B cell (primary cell): Measurements from ENCODE around the gene ZNF581. TPM values are rescaled to one million over a fixed set of nuclear protein-coding genes. Genes with fewer than 3 reads are reported as not detected.

Source experiments
- ATAC-seq: fragments of 200-7000 bp; cut with Tn5 transposase; one replicate; pipeline ENCODE4 v1.10.0; 2021; ENCODE audit warnings: low read depth, mild to moderate bottlenecking, moderate number of reproducible peaks, moderate library complexity
- CTCF ChIA-PET: fragments of 350-600 bp; sonication (Branson Sonifier 250); formaldehyde crosslinking; loops from one replicate; lab custom pipeline; 2021; ENCODE audit warnings: antibody characterized with exemption, inconsistent platforms; lab: Charles Lee
- POLR2A ChIA-PET: fragments of 350-600 bp; sonication (Branson Sonifier 250); formaldehyde crosslinking; loops from one replicate; lab custom pipeline; 2021; ENCODE audit warnings: antibody characterized with exemption; lab: Charles Lee
- DNase-seq: peaks from one replicate; pipeline ENCODE4 v3.0.0; 2013
- H2AFZ ChIP-seq: 2 replicates; pipeline ENCODE4 v1.6.1; 2012; ENCODE audit warnings: mild to moderate bottlenecking, low read depth, low read length; ENCODE audit not compliant: insufficient read depth, poor library complexity, severe bottlenecking
- H3K27ac ChIP-seq, 2 donors: 1 replicate in 1 of 2; 2 replicates in 1 of 2; pipeline ENCODE4 v1.5.1; 2012 to 2013; ENCODE audit warnings: low read length in 2 of 2, mild to moderate bottlenecking in 2 of 2, moderate library complexity in 1 of 2
- H3K27me3 ChIP-seq, 4 experiments: fragments of 200-600 bp in 1 of 4; sonication (generic) in 1 of 4; replicated peaks in 1 of 4; 1 replicate in 2 of 4; 2 replicates in 2 of 4; pipeline versions ENCODE4 v1.6.1 to v1.7.0; 2013 to 2016; ENCODE audit warnings: low read length in 3 of 4, mild to moderate bottlenecking in 2 of 4, mixed read lengths in 1 of 4, moderate library complexity in 1 of 4; ENCODE audit not compliant: insufficient read depth in 4 of 4, control insufficient read depth in 3 of 4; ENCODE audit errors: control extremely low read depth in 1 of 4
- H3K36me3 ChIP-seq, 2 experiments: replicated peaks in 1 of 2; 1 replicate in 1 of 2; 2 replicates in 1 of 2; pipeline versions ENCODE4 v1.6.1 to v1.7.1; 2013; ENCODE audit warnings: low read length in 1 of 2; ENCODE audit not compliant: insufficient read depth in 2 of 2, control insufficient read depth in 1 of 2; ENCODE audit errors: control extremely low read depth in 1 of 2, extremely low read depth in 1 of 2
- H3K4me1 ChIP-seq, 2 donors: fragments of 200-600 bp in 1 of 2; sonication (generic) in 1 of 2; 1 replicate in 1 of 2; 2 replicates in 1 of 2; pipeline versions ENCODE4 v1.5.1 to v1.6.1; 2013 to 2017; ENCODE audit warnings: low read length in 2 of 2; ENCODE audit not compliant: control insufficient read depth in 2 of 2, insufficient read depth in 2 of 2
- H3K4me2 ChIP-seq: replicated peaks from 2 replicates; pipeline ENCODE3; 2012; ENCODE audit warnings: mild to moderate bottlenecking, low read depth, low read length; ENCODE audit not compliant: poor library complexity, severe bottlenecking
- H3K4me3 ChIP-seq, 5 experiments: fragments of 200-600 bp in 1 of 5; sonication (generic) in 1 of 5; 1 replicate in 3 of 5; 2 replicates in 2 of 5; pipeline versions ENCODE4 v1.5.1 to v1.7.0; 2011 to 2016; ENCODE audit warnings: low read length in 4 of 5, mild to moderate bottlenecking in 4 of 5, low read depth in 2 of 5, control low read depth in 1 of 5, moderate library complexity in 1 of 5; ENCODE audit not compliant: insufficient read depth in 1 of 5; ENCODE audit errors: control extremely low read depth in 1 of 5, extremely low read depth in 1 of 5
- H3K79me2 ChIP-seq: fragments of 200-600 bp; sonication (generic); one replicate; pipeline ENCODE4 v1.6.0; 2016; ENCODE audit warnings: low read length; ENCODE audit not compliant: control insufficient read depth, insufficient read depth
- H3K9ac ChIP-seq: fragments of 200-600 bp; sonication (generic); 2 replicates; pipeline ENCODE4 v1.6.1; 2017; ENCODE audit warnings: mild to moderate bottlenecking, low read length, moderate library complexity
- H3K9me3 ChIP-seq, 3 donors: one replicate each; pipeline versions ENCODE4 v1.6.1 to v1.7.1; 2013; ENCODE audit warnings: low read length in 2 of 3; ENCODE audit not compliant: control insufficient read depth in 2 of 3, insufficient read depth in 1 of 3; ENCODE audit errors: control extremely low read depth in 1 of 3
- H4K20me1 ChIP-seq: 2 replicates; pipeline ENCODE4 v1.6.0; 2012; ENCODE audit warnings: mild to moderate bottlenecking, low read length; ENCODE audit not compliant: insufficient read depth, control insufficient read depth, poor library complexity, severe bottlenecking
- H3K27ac Mint-ChIP-seq: one replicate; pipeline ENCODE4 v1.8.0; 2021; ENCODE audit warnings: mixed read lengths
- H3K27me3 Mint-ChIP-seq: one replicate; pipeline ENCODE4 v1.8.0; 2021; ENCODE audit warnings: mixed read lengths
- H3K4me1 Mint-ChIP-seq: one replicate; pipeline ENCODE4 v1.8.0; 2021; ENCODE audit warnings: mixed read lengths
- H3K4me3 Mint-ChIP-seq: one replicate; pipeline ENCODE4 v1.8.0; 2021; ENCODE audit warnings: mixed read lengths
- H3K9me3 Mint-ChIP-seq: one replicate; pipeline ENCODE4 v1.8.0; 2022; ENCODE audit warnings: mixed read lengths; ENCODE audit not compliant: insufficient read depth
- CTCF ChIP-seq: fragments of 200-600 bp; IDR thresholded peaks from one replicate; pipeline ENCODE4 v1.8.0; 2022; ENCODE audit warnings: antibody characterized with exemption, mild to moderate bottlenecking
- EZH2 ChIP-seq: IDR thresholded peaks from 2 replicates; pipeline ENCODE4 v1.6.1; 2012; ENCODE audit warnings: borderline replicate concordance, low read depth, mild to moderate bottlenecking, moderate library complexity, low read length; ENCODE audit not compliant: insufficient read depth, poor library complexity, severe bottlenecking
- WGBS: methylation state at CpG from one replicate; pipeline ENCODE4 v1.1.5; 2013; ENCODE audit warnings: missing lambda C conversion rate; ENCODE audit not compliant: insufficient coverage; 5-methylcytosine and 5-hydroxymethylcytosine counted together
- intact Hi-C: fragments of 100-400 bp; cut with micrococcal nuclease; formaldehyde crosslinking; loops from one replicate; pipeline ENCODE4 v1.10.0; 2022
- polyA plus RNA-seq: library from polyadenylated mRNA; depleted of rRNA; stranded (reverse); fragments of >200 nt; gene quantifications from 2 replicates; pipeline ENCODE4 v1.2.3, GENCODE V29; 2012
- total RNA-seq, 2 donors: library from RNA; stranded (reverse); fragments of 120-200 nt in 1 of 2; gene quantifications; 1 replicate in 1 of 2; 2 replicates in 1 of 2; pipeline versions ENCODE4 v1.2.3 to v1.2.4, GENCODE V29; 2013 to 2022

Gene ZNF581
- total and polyA plus RNA-seq, 2 donors (not counting 1 experiment from before 2014, with no cell fraction given) = 48.2 to 51.3 TPM

DNA sequence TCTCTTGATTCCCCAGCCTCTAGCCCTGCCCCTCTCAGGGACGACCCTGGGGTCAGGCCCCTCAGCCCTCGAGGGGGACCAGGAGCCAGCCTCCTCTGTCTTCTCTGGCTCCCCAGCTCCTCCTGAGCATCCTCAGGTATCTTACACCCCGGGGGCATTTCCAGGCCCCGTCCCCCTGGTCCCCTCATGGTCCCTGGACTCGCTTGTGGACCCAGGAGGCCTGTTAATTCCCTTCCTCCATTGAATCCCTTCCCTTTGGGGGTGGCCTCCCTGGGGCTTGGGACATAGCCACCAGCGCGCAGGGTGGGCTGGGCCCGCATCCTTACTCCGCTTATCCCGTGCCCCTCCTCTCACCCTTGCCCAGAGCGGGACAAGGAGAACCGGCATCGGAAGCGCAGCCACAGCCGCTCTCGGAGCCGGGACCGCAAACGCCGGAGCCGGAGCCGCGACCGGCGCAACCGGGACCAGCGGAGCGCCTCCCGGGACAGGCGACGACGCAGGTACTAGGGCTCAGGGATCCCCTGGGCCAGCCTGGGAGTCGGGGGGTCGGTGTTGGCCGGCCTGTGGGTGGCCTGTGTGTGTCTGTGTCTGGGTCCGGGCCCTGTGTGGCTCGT lies 15.5 kb downstream of the ZNF581 start:
- H3K4me1 Mint-ChIP-seq = peaks cover 52% of the 10 kb centered on the region
- no peaks in the 10 kb centered on the region for H3K9me3 ChIP-seq
- H4K20me1 ChIP-seq = peaks cover 86% of the 10 kb centered on the region
- no peaks in the 10 kb centered on the region for H3K9me3 Mint-ChIP-seq
- peak overlapping the region; percentile 87 for H3K4me2 ChIP-seq
- H3K36me3 ChIP-seq = peaks cover 0 to 63% of the 10 kb centered on the region in 2 experiments
- no peak overlapping the region for H2AFZ ChIP-seq
- ATAC-seq = no peak
- H3K27me3 Mint-ChIP-seq = no peaks in the 10 kb centered on the region
- WGBS = 96% methylated on average over 34 of the region's 37 CpGs
- no peak overlapping the region for H3K9ac ChIP-seq
- H3K4me3 Mint-ChIP-seq = no peak overlapping the region
- no peak for DNase-seq
- TF ChIP-seq CTCF (no peak), EZH2 (no peak)
- intact Hi-C loops = no loop called here
- no peak overlapping the region for H3K27ac ChIP-seq
- peaks cover 87% of the 10 kb centered on the region for H3K79me2 ChIP-seq
- ChIA-PET POLR2A (no interaction called here), CTCF (interaction anchor here (0.8 kb wide), 1 partner anchor 26 kb away, joined by 3 read pairs; no protein-coding TSS in a partner anchor)
- H3K4me1 ChIP-seq = peaks cover 34 to 44% of the 10 kb centered on the region in 2 donors
- no peaks in the 10 kb centered on the region for H3K27me3 ChIP-seq
- no peak overlapping the region for H3K4me3 ChIP-seq
- no peak overlapping the region for H3K27ac Mint-ChIP-seq

DNA sequence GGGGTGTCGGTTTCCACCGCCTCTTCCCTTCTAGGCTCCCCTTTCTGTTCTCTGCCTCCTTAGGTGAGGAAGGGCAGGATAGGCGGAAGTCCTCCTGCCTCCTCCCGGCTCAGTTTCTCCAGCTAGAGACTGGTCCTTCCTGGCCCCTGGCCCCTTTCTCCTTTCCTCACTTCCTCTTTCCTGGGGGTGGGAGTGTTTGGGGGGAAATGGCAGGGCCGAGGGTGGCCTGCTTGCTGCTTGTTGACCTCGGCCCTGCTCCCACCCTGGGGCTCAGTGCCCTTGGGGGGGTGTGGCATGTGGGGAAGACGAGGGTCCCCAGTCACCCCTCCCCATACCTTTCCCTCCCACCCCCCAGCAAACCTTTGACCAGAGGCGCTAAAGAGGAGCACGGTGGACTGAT lies 16.4 kb downstream of the ZNF581 start:
- Histone ChIP-seq H3K27ac (peak overlapping the region in 1 of 2 donors; percentile 30), H3K4me1 (peaks cover 34 to 44% of the 10 kb centered on the region in 2 donors), H3K79me2 (peaks cover 96% of the 10 kb centered on the region), H3K4me3 (no peak overlapping the region), H3K27me3 (no peaks in the 10 kb centered on the region), H4K20me1 (peaks cover 94% of the 10 kb centered on the region), H3K4me2 (peak overlapping the region; percentile 18), H3K9me3 (no peaks in the 10 kb centered on the region), H3K36me3 (peaks cover 0 to 71% of the 10 kb centered on the region in 2 experiments), H2AFZ (no peak overlapping the region), H3K9ac (no peak overlapping the region)
- 91% methylated on average over 5 of the region's 9 CpGs for WGBS
- DNase-seq = no peak
- POLR2A ChIA-PET = no interaction called here
- TF ChIP-seq EZH2 = no peak
- no peak for TF ChIP-seq CTCF
- CTCF ChIA-PET = no interaction called here
- H3K4me3 Mint-ChIP-seq = no peak overlapping the region
- H3K9me3 Mint-ChIP-seq = no peaks in the 10 kb centered on the region
- H3K4me1 Mint-ChIP-seq = peaks cover 52% of the 10 kb centered on the region
- no peak for ATAC-seq
- H3K27me3 Mint-ChIP-seq = no peaks in the 10 kb centered on the region
- H3K27ac Mint-ChIP-seq = no peak overlapping the region
- intact Hi-C loops = no loop called here
